GM18511 (cell line): Measurements from ENCODE around the gene MYO5C.

Experiments used
- ATAC-seq: cut with Tn5 transposase; IDR thresholded peaks from one replicate; pipeline ENCODE4 v1.9.1; 2021; ENCODE audit warnings: mild to moderate bottlenecking, moderate library complexity; ENCODE audit not compliant: unreplicated experiment

The MYO5C gene

GRCh38 chr15:52218371-52218770 lies 77.2 kb downstream of the MYO5C start:
- no peak for ATAC-seq

- no peak for ATAC-seq
Measured at GRCh38 chr15:52217186-52217585, 78.4 kb downstream of the MYO5C start.

GRCh38 chr15:52214553-52214952 lies 81.1 kb downstream of the MYO5C start:
- ATAC-seq = no peak

- no peak for ATAC-seq
Measured at GRCh38 chr15:52213206-52213605, 82.4 kb downstream of the MYO5C start.

- ATAC-seq = peak; percentile 87
Measured at GRCh38 chr15:52208306-52208946, 87.2 kb downstream of the MYO5C start.

- ATAC-seq = no peak
Measured at GRCh38 chr15:52207191-52207590, 88.4 kb downstream of the MYO5C start.

- ATAC-seq = no peak
Measured at GRCh38 chr15:52206446-52206845, 89.2 kb downstream of the MYO5C start.

- no peak for ATAC-seq
Measured at GRCh38 chr15:52204657-52205056, 90.9 kb downstream of the MYO5C start.

- no peak for ATAC-seq
Measured at GRCh38 chr15:52200831-52201365, 94.7 kb downstream of the MYO5C start.

GRCh38 chr15:52199271-52199670 lies 96.3 kb downstream of the MYO5C start:
- no peak for ATAC-seq

- ATAC-seq = no peak
Measured at GRCh38 chr15:52196891-52197290, 98.7 kb downstream of the MYO5C start.

- no peak for ATAC-seq
Measured at GRCh38 chr15:52193791-52194190, 101.8 kb downstream of the MYO5C start.

GRCh38 chr15:52193321-52193720 lies 102.3 kb downstream of the MYO5C start:
- ATAC-seq = no peak

- ATAC-seq = no peak
Measured at GRCh38 chr15:52191207-52191606, 104.4 kb downstream of the MYO5C start, which contains the start of gene GNB5. Gene GNB5, minus strand, starts transcription at chr15:52191392. Its CDS starts 6,716 bp downstream, at chr15:52184676.

- no peak for ATAC-seq
Measured at GRCh38 chr15:52186651-52187486, 108.7 kb downstream of the MYO5C start.

GRCh38 chr15:52185151-52185561 lies 110.4 kb downstream of the MYO5C start:
- ATAC-seq = no peak

- no peak for ATAC-seq
Measured at GRCh38 chr15:52184721-52185120, 110.9 kb downstream of the MYO5C start.

- no peak for ATAC-seq
Measured at GRCh38 chr15:52183562-52184173, 111.9 kb downstream of the MYO5C start.

- ATAC-seq = no peak
Measured at GRCh38 chr15:52181938-52182780, 113.4 kb downstream of the MYO5C start.

- ATAC-seq = no peak
Measured at GRCh38 chr15:52180851-52181450, 114.7 kb downstream of the MYO5C start.
